NCI-H748 treated with DMSO at 0.1 percent for 48 hours (cell line): ENCODE results near the gene IGSF3.
"Not testable (repeated sequence)": the region's sequence is repeated elsewhere in the genome, so short reads cannot be mapped to it uniquely, and the experiment has no call there.

Experiments
- DNase-seq: peaks from one replicate; lab custom pipeline; 2025; lab: John Stamatoyannopoulos, UW

The IGSF3 gene

GRCh38 chr1:116574581-116575291, 92.8 kb downstream of the IGSF3 start:
- DNase-seq: peak; percentile 63

GRCh38 chr1:116573431-116574095, 94.0 kb downstream of the IGSF3 start:
- no peak for DNase-seq

GRCh38 chr1:116572771-116573430, 94.6 kb downstream of the IGSF3 start:
- DNase-seq: no peak

GRCh38 chr1:116572099-116572498, 95.4 kb downstream of the IGSF3 start:
- DNase-seq: no peak

- DNase-seq: no peak
Measured at GRCh38 chr1:116571215-116571919, 96.2 kb downstream of the IGSF3 start.

- DNase-seq: peak; percentile 70
Measured at GRCh38 chr1:116570358-116571214, 96.9 kb downstream of the IGSF3 start, which contains the start of gene CD58. Gene CD58 (minus strand): TSS chr1:116571026. CDS start chr1:116570972, 54 bp downstream.

GRCh38 chr1:116569776-116570357, 97.7 kb downstream of the IGSF3 start:
- DNase-seq: no peak

GRCh38 chr1:116569381-116569670, 98.2 kb downstream of the IGSF3 start:
- no peak for DNase-seq

- DNase-seq: no peak
Measured at GRCh38 chr1:116568662-116569380, 98.7 kb downstream of the IGSF3 start.

- DNase-seq: no peak
Measured at GRCh38 chr1:116567790-116568661, 99.5 kb downstream of the IGSF3 start.

GRCh38 chr1:116565222-116565621, 102.3 kb downstream of the IGSF3 start:
- no peak for DNase-seq

GRCh38 chr1:116564426-116564825, 103.1 kb downstream of the IGSF3 start:
- DNase-seq: no peak

GRCh38 chr1:116562465-116562864, 105.1 kb downstream of the IGSF3 start:
- not testable (repeated sequence) for DNase-seq

- no peak for DNase-seq
Measured at GRCh38 chr1:116561563-116561962, 106.0 kb downstream of the IGSF3 start.

- no peak for DNase-seq
Measured at GRCh38 chr1:116560704-116561490, 106.6 kb downstream of the IGSF3 start.

- DNase-seq: no peak
Measured at GRCh38 chr1:116559304-116559761, 108.2 kb downstream of the IGSF3 start.

GRCh38 chr1:116558571-116558970, 109.0 kb downstream of the IGSF3 start:
- DNase-seq: no peak

- DNase-seq: no peak
Measured at GRCh38 chr1:116558140-116558549, 109.4 kb downstream of the IGSF3 start.
